Coronary artery (tissue), 2 donors: ENCODE data around the gene SPOP.
"Not testable (repeated sequence)": the region's sequence is repeated elsewhere in the genome, so short reads cannot be mapped to it uniquely, and the experiment has no call there.

Experiments used
- DNase-seq: peaks from one replicate; pipeline ENCODE4 v3.0.0-alpha.2; 2017; ENCODE audit warnings: low spot score
- H3K27ac ChIP-seq, 2 donors: fragments of 200-600 bp; sonication (generic); one replicate each; pipeline ENCODE4 v1.5.1; 2016 to 2019
- H3K4me3 ChIP-seq: fragments of 200-600 bp; sonication (generic); 2 replicates; pipeline ENCODE4 v1.5.1; 2016; ENCODE audit warnings: mild to moderate bottlenecking, moderate library complexity
- TF ChIP-seq, protein P1 (sequence below): fragments of 200-600 bp; sonication (generic); IDR thresholded peaks from one replicate; pipeline ENCODE4 v1.5.1; 2019; ENCODE audit warnings: antibody characterized with exemption

The SPOP gene

DNA sequence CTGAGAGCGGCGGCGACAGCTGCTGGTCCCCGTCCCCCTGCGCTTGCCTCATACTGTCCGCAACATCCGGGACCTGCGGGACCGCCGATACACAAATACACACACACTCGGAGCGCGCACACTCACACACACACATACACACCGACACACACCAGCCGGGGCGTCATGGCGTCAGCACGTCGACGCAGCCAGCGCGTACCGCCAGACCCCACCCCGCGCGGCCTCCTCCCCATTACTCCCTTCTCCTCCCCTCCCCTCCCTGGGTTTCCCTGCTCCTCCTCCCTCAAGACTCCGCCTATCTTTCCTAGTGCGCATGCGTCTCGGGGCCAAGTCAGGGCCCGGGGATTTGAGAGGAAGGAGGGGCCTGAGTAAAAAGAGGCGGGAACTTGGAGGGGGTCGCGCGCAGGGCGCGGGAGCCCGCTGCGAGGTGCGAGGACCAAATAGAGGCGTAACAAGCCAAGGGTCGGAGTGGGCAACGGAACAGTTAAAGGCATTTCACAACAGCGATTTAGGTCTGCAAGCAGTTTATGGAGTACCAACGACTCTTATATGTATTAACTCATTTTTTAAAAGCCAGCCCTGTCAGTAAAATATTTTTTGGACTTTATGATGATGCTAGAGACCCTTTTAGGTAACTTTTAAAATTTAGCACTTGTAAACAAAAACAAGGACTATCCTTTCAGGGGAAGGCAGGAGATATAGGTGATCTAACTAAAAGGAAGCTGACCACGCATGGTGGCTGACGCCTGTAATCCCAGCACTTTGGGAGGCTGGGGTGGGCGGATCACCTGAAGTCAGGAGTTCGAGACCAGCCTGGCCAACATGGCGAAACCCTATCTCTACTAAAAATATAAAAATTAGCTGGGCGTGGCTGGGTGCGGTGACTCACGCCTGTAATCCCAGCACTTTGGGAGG lies at the start of gene SPOP:
SPOP (minus strand) TSS at position 165 of the 915 bp plus-strand sequence. CDS start 55,287 bp downstream, outside the sequence.
- DNase-seq, result peak; percentile 99
- TF ChIP-seq, protein P1, sequence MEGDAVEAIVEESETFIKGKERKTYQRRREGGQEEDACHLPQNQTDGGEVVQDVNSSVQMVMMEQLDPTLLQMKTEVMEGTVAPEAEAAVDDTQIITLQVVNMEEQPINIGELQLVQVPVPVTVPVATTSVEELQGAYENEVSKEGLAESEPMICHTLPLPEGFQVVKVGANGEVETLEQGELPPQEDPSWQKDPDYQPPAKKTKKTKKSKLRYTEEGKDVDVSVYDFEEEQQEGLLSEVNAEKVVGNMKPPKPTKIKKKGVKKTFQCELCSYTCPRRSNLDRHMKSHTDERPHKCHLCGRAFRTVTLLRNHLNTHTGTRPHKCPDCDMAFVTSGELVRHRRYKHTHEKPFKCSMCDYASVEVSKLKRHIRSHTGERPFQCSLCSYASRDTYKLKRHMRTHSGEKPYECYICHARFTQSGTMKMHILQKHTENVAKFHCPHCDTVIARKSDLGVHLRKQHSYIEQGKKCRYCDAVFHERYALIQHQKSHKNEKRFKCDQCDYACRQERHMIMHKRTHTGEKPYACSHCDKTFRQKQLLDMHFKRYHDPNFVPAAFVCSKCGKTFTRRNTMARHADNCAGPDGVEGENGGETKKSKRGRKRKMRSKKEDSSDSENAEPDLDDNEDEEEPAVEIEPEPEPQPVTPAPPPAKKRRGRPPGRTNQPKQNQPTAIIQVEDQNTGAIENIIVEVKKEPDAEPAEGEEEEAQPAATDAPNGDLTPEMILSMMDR, result no peak
- Histone ChIP-seq H3K27ac (peak within 1 kb of the TSS; percentile 96 to 100), H3K4me3 (peak within 1 kb of the TSS; percentile 92)

DNA sequence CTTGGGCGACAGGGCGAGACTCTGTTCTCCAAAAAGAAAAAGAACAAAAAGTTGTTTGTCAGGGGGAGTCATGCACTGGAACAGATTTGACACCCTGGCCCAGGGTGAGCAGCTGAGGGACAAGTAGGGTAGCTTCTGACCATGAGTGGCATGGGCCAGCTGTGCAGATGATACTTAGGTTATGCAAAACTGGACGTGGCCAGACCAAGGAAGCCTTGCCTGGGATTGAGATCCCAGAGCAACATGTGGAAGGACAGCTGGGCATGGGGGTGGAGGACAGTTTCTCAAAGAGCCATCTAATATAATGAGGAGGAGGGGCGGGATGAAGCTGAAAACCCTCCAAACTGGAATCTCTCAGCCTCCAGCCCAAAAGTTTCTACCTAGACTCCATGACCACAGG lies 49.5 kb upstream of the SPOP start:
- H3K4me3 ChIP-seq, result no peak overlapping the region
- no peak overlapping the region for H3K27ac ChIP-seq
- no peak for DNase-seq
- TF ChIP-seq, protein P1, result no peak

DNA sequence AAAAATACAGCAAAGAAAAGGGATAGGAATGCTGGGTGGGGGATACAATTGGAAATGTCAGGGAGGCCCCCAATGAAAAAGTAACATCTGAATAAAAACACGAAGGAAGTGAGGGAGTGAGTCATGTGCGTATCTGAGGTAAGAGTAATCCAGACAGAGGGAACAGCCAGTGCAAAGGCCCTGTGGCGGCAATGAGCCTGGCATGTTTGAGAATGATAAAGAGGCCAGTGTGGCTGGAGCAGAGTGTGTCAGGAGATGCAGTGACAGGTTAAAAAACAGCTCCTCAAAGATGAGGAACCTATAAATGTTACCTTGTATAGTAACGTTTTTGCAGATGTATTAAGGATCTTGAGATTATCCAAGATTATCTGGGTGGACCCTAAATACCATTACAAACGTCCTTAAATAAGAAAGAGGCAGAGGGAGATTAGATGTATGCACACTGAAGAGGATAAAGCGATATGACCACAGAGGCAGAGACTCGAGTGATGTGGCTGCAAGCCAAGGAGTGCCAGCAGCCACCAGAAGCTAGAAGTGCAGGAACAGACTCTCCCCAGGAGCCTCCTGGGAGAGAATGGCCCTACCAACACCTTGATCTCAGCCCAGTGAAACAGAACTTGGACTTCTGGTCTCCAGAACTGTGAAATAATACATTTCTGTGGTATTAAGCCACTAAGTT lies 47.7 kb upstream of the SPOP start:
- Histone ChIP-seq H3K27ac (no peak overlapping the region), H3K4me3 (no peak overlapping the region)
- DNase-seq, result no peak
- TF ChIP-seq, protein P1, result no peak

DNA sequence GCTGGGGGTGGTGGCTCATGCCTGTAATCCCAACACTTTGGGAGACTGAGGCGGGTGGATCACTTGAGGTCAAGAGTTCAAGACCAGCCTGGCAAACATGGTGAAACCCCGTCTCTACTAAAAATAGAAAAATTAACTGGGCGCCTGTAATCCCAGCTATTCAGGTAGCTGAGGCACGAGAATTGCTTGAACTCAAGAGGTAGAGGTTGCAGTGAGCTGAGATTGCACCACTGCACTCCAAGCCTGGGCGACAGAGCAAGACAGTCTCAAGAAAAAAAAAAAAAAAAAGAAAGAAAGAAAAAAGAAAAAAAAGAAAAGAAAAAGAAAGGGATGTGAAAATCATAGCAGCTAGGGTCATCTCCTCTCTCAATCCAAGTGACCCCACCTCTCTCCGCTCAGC lies 46.7 kb upstream of the SPOP start:
- DNase-seq, H3K27ac ChIP-seq, H3K4me3 ChIP-seq: not testable (repeated sequence)

DNA sequence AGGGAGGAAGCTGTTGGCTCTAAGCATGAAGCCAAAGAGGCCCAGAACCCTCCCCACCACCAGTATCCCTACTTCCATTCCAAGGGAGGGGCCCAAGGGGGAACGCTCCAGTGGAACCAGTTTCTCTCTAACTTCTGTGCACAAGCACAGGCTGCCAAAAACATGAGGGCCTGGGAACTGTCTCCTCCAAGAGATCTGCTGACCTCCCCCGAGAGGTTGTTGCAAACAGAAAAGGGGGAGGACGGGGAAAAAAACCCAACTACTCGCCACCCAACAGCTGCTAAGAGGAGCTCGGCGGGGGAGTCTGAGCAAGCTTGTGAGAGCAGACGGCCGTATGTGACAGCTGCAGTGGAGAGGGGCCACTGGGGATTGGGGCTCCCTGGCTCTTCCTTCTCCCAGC lies 45.5 kb upstream of the SPOP start:
- TF ChIP-seq, protein P1, result no peak
- Histone ChIP-seq H3K27ac (peak overlapping the region; percentile 29 to 64), H3K4me3 (no peak overlapping the region)
- no peak for DNase-seq

DNA sequence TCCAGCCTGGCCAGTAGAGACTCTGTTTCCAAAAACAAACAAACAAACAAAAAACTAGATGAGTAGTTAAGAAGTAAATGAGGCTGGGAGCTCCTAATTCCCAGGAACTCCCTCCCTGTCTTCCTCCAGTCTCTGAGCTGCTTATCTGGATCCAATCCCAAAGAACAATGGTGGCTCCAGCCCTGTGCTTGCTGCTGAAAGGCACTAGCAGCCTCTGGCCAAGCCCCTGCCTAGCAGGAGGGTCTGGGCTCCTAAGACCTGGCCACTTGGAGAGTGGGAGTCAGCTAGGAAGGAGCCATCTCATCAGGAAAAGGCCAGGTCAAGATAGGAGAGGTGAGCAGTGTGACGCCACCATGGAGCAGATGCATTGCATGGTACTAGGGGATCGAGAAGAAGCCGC lies 44.2 kb upstream of the SPOP start:
- no peak for DNase-seq
- no peak overlapping the region for H3K27ac ChIP-seq
- H3K4me3 ChIP-seq, result no peak overlapping the region
- TF ChIP-seq, protein P1, result no peak

DNA sequence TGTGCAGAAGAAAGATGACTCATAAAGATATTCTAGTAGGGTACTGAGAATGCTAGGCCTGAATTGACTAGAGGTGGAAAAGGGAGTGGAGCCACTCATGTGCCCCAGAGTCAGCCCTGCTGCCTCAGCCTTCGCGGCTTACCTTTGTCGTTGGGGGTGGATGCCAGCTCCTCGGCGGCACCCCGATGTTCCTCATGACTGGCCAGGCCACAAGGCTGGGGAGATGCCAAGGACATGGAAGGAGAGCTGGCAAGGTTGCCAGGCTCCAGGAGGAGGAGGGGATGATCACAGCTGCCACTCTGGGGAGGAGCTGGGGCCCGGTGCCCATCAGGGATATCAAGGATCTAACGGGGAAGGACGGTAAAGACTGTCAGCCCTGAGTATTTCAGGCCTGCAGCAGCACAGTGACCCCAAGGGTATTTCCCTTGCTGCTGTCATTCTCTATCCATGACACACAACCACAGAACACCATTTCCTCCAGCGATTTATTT lies 39.5 kb upstream of the SPOP start:
- H3K27ac ChIP-seq, result no peak overlapping the region

More for the DNA sequence above, 39.5 kb upstream of the SPOP start:
- no peak for DNase-seq
- TF ChIP-seq, protein P1, result no peak
- H3K4me3 ChIP-seq, result no peak overlapping the region
